SK-N-MC (cell line): ENCODE results near the gene PLXNA4.

Experiments used
- DNase-seq: peaks from one replicate; pipeline ENCODE4 v3.0.0-alpha.2; 2011; ENCODE audit warnings: low read depth, low spot score
- H3K27ac ChIP-seq: fragments of 200-600 bp; sonication (generic); 2 replicates; pipeline ENCODE4 v1.5.1; 2016; ENCODE audit warnings: mixed run types
- H3K36me3 ChIP-seq: fragments of 200-600 bp; sonication (generic); 2 replicates; pipeline ENCODE4 v1.6.1; 2017; ENCODE audit warnings: antibody characterized with exemption, low read length, mixed read lengths; ENCODE audit not compliant: insufficient read depth
- H3K4me3 ChIP-seq: fragments of 200-600 bp; sonication (generic); 2 replicates; pipeline ENCODE4 v1.5.1; 2016
- H3K9ac ChIP-seq: fragments of 200-600 bp; sonication (generic); 2 replicates; pipeline ENCODE4 v1.8.0; 2017; ENCODE audit warnings: mixed run types, mixed read lengths; ENCODE audit not compliant: insufficient read length
- H3K9me3 ChIP-seq: fragments of 200-600 bp; sonication (generic); 2 replicates; pipeline ENCODE4 v1.6.1; 2017; ENCODE audit warnings: low read depth, mild to moderate bottlenecking, antibody characterized with exemption, low read length, moderate library complexity, mixed read lengths
- EZH2 ChIP-seq: fragments of 200-600 bp; sonication (generic); IDR thresholded peaks from one replicate; pipeline ENCODE4 v1.6.1; 2017; ENCODE audit warnings: antibody characterized with exemption
- FOXP2 ChIP-seq: optimal IDR thresholded peaks from 2 replicates; pipeline ENCODE3; 2011; ENCODE audit warnings: mild to moderate bottlenecking, moderate library complexity; ENCODE audit not compliant: insufficient read depth; ENCODE audit errors: extremely low read length, control extremely low read depth
- POLR2AphosphoS5 ChIP-seq: IDR thresholded peaks from 2 replicates; pipeline ENCODE4 v1.6.1; 2012; ENCODE audit warnings: mild to moderate bottlenecking, low read depth, low read length, borderline replicate concordance

PLXNA4 gene

DNA sequence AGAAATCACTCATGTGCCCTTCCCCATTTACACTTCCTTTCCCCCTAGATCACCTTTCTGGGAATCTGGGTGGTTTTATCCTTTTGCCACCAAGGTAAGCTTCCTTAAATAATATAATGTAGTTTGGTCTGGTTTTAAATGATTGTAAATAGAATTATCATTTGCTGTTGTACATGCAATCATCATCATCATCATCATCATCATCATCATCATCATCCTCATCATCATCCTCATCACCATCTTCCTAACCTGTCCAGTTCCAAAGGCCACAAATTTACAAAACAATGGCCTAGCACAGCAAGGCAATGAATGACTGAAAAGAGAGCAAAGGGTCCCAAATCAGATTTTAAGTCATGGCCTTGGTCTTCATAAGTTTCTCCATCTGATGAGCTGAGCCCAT, 329.7 kb downstream of the PLXNA4 start:
- no peak for TF ChIP-seq POLR2AphosphoS5
- no peak for TF ChIP-seq EZH2
- TF ChIP-seq FOXP2, result no peak
- no peak overlapping the region for H3K9ac ChIP-seq
- no peak overlapping the region for H3K27ac ChIP-seq
- H3K36me3 ChIP-seq, result no peaks in the 10 kb centered on the region
- no peak for DNase-seq
- no peaks in the 10 kb centered on the region for H3K9me3 ChIP-seq
- H3K4me3 ChIP-seq, result no peak overlapping the region

GRCh38 chr7:132245539-132245938, 330.7 kb downstream of the PLXNA4 start:
- no peaks in the 10 kb centered on the region for H3K9me3 ChIP-seq
- H3K9ac ChIP-seq, result no peak overlapping the region
- H3K4me3 ChIP-seq, result no peak overlapping the region
- no peak for TF ChIP-seq EZH2
- TF ChIP-seq POLR2AphosphoS5, result no peak
- TF ChIP-seq FOXP2, result no peak
- H3K27ac ChIP-seq, result no peak overlapping the region
- DNase-seq, result no peak
- no peaks in the 10 kb centered on the region for H3K36me3 ChIP-seq

- no peak overlapping the region for H3K9ac ChIP-seq
- TF ChIP-seq FOXP2, result no peak
- no peak for TF ChIP-seq POLR2AphosphoS5
- TF ChIP-seq EZH2, result no peak
These were observed 331.3 kb downstream of the PLXNA4 start for GRCh38 chr7:132244903-132245480.

DNA sequence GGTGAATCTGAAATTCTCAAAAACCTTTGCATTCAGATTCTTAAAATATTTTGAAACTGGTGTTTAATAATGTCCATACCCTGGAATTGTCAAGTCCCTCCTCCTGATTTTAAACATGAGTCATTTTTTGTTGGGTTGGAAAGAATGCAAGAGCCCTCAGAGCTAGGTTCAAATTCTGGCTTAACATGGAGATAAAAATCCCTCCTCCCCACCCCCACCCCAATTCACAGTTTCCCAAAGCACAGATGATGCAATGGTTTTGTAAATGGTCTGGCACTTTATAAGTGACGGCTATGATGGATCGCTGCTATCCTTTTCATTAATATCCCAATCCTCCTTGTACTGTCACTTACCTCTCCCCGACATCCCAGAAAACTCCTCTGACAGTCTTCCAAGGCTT, 332.8 kb downstream of the PLXNA4 start:
- H3K36me3 ChIP-seq, result no peaks in the 10 kb centered on the region
- H3K27ac ChIP-seq, result no peak overlapping the region
- no peak overlapping the region for H3K4me3 ChIP-seq
- DNase-seq, result no peak
- H3K9me3 ChIP-seq, result no peaks in the 10 kb centered on the region
- TF ChIP-seq EZH2, result no peak
- no peak for TF ChIP-seq FOXP2
- no peak for TF ChIP-seq POLR2AphosphoS5
- no peak overlapping the region for H3K9ac ChIP-seq

More at GRCh38 chr7:132244903-132245480, 331.3 kb downstream of the PLXNA4 start:
- no peaks in the 10 kb centered on the region for H3K36me3 ChIP-seq
- H3K9me3 ChIP-seq, result no peaks in the 10 kb centered on the region
- DNase-seq, result no peak
- no peak overlapping the region for H3K27ac ChIP-seq
- H3K4me3 ChIP-seq, result no peak overlapping the region

GRCh38 chr7:132243051-132243450, 333.2 kb downstream of the PLXNA4 start:
- H3K4me3 ChIP-seq, result no peak overlapping the region
- H3K9me3 ChIP-seq, result no peaks in the 10 kb centered on the region
- no peak for DNase-seq
- TF ChIP-seq FOXP2, result no peak
- no peak for TF ChIP-seq POLR2AphosphoS5
- TF ChIP-seq EZH2, result no peak
- no peak overlapping the region for H3K9ac ChIP-seq
- no peaks in the 10 kb centered on the region for H3K36me3 ChIP-seq
- no peak overlapping the region for H3K27ac ChIP-seq

DNA sequence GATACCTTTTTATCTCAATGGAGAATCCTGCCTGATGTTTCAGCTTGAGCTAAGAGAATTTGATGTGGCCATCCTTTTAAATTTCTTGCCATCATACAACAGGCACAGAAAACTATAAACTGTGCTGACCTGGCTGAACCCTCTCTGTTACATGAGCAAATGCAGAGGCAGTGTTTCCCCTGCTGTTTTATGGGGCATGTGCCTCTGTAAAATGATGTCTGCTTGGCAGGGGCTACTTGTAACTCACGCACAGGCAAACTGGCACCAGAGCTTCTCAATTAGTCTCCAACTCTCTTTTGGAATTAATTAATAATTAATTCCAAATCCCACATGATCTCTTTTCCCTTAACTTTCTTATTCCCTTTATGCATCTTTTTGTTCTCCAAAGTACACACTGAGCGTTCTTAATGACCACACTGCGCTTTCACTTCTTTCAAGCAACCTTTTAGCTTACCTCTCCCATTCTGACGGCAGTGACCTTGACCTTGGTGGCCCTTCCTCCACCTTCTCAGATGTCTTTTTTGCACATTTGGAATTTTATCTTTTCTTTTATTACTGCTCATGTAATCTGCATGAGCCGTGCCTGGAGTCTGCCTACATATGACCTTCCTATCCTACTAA, 334.0 kb downstream of the PLXNA4 start:
- Histone ChIP-seq H3K9ac (no peak overlapping the region), H3K9me3 (no peaks in the 10 kb centered on the region), H3K4me3 (no peak overlapping the region), H3K36me3 (no peaks in the 10 kb centered on the region), H3K27ac (no peak overlapping the region)
- TF ChIP-seq EZH2 (no peak), POLR2AphosphoS5 (no peak), FOXP2 (no peak)
- DNase-seq, result no peak

- no peak overlapping the region for H3K9ac ChIP-seq
These were observed 335.3 kb downstream of the PLXNA4 start for GRCh38 chr7:132240821-132241422.

DNA sequence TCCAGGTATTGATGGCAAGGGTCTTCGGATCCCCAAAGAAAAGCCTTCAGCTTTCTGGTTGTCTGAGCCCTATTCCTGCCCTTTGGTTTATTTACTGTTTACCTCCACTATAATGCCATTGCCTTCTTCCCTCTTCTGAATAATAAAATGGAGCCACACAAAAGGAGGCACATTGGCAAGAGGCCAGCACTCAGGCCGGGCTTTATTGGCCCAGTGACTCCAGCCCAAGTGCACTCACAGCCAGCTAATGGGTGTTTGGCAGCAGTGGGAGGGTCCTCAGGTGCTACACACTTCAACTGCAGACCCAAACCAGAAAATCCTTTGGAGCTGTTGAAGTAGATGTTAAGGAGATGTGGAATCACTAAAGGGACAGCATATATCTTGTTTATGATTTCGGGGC, 336.0 kb downstream of the PLXNA4 start:
- DNase-seq, result no peak
- H3K36me3 ChIP-seq, result no peaks in the 10 kb centered on the region
- no peak overlapping the region for H3K27ac ChIP-seq
- no peak overlapping the region for H3K9ac ChIP-seq
- TF ChIP-seq POLR2AphosphoS5, result no peak
- TF ChIP-seq EZH2, result no peak
- no peak for TF ChIP-seq FOXP2
- no peaks in the 10 kb centered on the region for H3K9me3 ChIP-seq
- no peak overlapping the region for H3K4me3 ChIP-seq

More at GRCh38 chr7:132240821-132241422, 335.3 kb downstream of the PLXNA4 start:
- Histone ChIP-seq H3K9me3 (no peaks in the 10 kb centered on the region), H3K4me3 (no peak overlapping the region), H3K27ac (no peak overlapping the region), H3K36me3 (no peaks in the 10 kb centered on the region)
- TF ChIP-seq FOXP2, result no peak
- no peak for TF ChIP-seq POLR2AphosphoS5
- no peak for TF ChIP-seq EZH2
- DNase-seq, result no peak

GRCh38 chr7:132239422-132239994, 336.8 kb downstream of the PLXNA4 start:
- H3K36me3 ChIP-seq, result no peaks in the 10 kb centered on the region
- TF ChIP-seq EZH2 (no peak), FOXP2 (no peak), POLR2AphosphoS5 (no peak)
- DNase-seq, result no peak
- H3K4me3 ChIP-seq, result no peak overlapping the region
- H3K27ac ChIP-seq, result no peak overlapping the region
- no peak overlapping the region for H3K9ac ChIP-seq
- H3K9me3 ChIP-seq, result no peaks in the 10 kb centered on the region
